Measurements from ENCODE around the gene ADPRS.

Gene ADPRS

GRCh38 chr1:36080236-36080635 is 8.5 kb upstream of the ADPRS start:
- H3K4me1 ChIP-seq (ENCODE audit: control insufficient read depth, insufficient read depth, low read length, unreplicated experiment) = peaks cover 5% of the 10 kb centered on the region
- H3K27me3 ChIP-seq (ENCODE audit: insufficient read depth, low read length) = no peaks in the 10 kb centered on the region
- H3K27ac ChIP-seq (ENCODE audit: low read depth, low read length) = no peak overlapping the region
- no peak overlapping the region for H3K4me3 ChIP-seq (ENCODE audit: low read depth, low read length)
- H2AFZ ChIP-seq (ENCODE audit: low read length, unreplicated experiment) = no peak overlapping the region
- no peaks in the 10 kb centered on the region for H3K36me3 ChIP-seq (ENCODE audit: insufficient read depth, low read length)
- no peaks in the 10 kb centered on the region for H3K79me2 ChIP-seq (ENCODE audit: control insufficient read depth, insufficient read depth, low read length, unreplicated experiment)

GRCh38 chr1:36080801-36081200 is 7.9 kb upstream of the ADPRS start:
- Histone ChIP-seq H3K79me2 (ENCODE audit: control insufficient read depth, insufficient read depth, low read length, unreplicated experiment) (no peaks in the 10 kb centered on the region), H3K27ac (ENCODE audit: low read depth, low read length) (no peak overlapping the region), H3K4me1 (ENCODE audit: control insufficient read depth, insufficient read depth, low read length, unreplicated experiment) (peaks cover 5% of the 10 kb centered on the region), H3K27me3 (ENCODE audit: insufficient read depth, low read length) (no peaks in the 10 kb centered on the region), H3K4me3 (ENCODE audit: low read depth, low read length) (no peak overlapping the region), H2AFZ (ENCODE audit: low read length, unreplicated experiment) (no peak overlapping the region), H3K36me3 (ENCODE audit: insufficient read depth, low read length) (no peaks in the 10 kb centered on the region)

- H3K79me2 ChIP-seq (ENCODE audit: control insufficient read depth, insufficient read depth, low read length, unreplicated experiment) = no peaks in the 10 kb centered on the region
- H3K27me3 ChIP-seq (ENCODE audit: insufficient read depth, low read length) = no peaks in the 10 kb centered on the region
- H3K4me1 ChIP-seq (ENCODE audit: control insufficient read depth, insufficient read depth, low read length, unreplicated experiment) = peaks cover 5% of the 10 kb centered on the region
- no peaks in the 10 kb centered on the region for H3K36me3 ChIP-seq (ENCODE audit: insufficient read depth, low read length)
- H3K4me3 ChIP-seq (ENCODE audit: low read depth, low read length) = no peak overlapping the region
- H3K27ac ChIP-seq (ENCODE audit: low read depth, low read length) = no peak overlapping the region
- no peak overlapping the region for H2AFZ ChIP-seq (ENCODE audit: low read length, unreplicated experiment)
These were observed 6.7 kb upstream of the ADPRS start for GRCh38 chr1:36081926-36082485.

GRCh38 chr1:36083219-36083618 is 5.5 kb upstream of the ADPRS start:
- Histone ChIP-seq H3K27me3 (ENCODE audit: insufficient read depth, low read length) (no peaks in the 10 kb centered on the region), H3K79me2 (ENCODE audit: control insufficient read depth, insufficient read depth, low read length, unreplicated experiment) (no peaks in the 10 kb centered on the region), H2AFZ (ENCODE audit: low read length, unreplicated experiment) (no peak overlapping the region), H3K4me3 (ENCODE audit: low read depth, low read length) (no peak overlapping the region; the same call in 1 of the 2 replicates), H3K36me3 (ENCODE audit: insufficient read depth, low read length) (no peaks in the 10 kb centered on the region), H3K27ac (ENCODE audit: low read depth, low read length) (no peak overlapping the region), H3K4me1 (ENCODE audit: control insufficient read depth, insufficient read depth, low read length, unreplicated experiment) (peaks cover 5% of the 10 kb centered on the region)

- H3K27ac ChIP-seq (ENCODE audit: low read depth, low read length) = no peak within 1 kb of the TSS
- H3K4me1 ChIP-seq (ENCODE audit: control insufficient read depth, insufficient read depth, low read length, unreplicated experiment) = peaks cover 5% of the 10 kb centered on the region
- no peaks in the 10 kb centered on the region for H3K36me3 ChIP-seq (ENCODE audit: insufficient read depth, low read length)
- peak within 1 kb of the TSS; percentile 70 for H2AFZ ChIP-seq (ENCODE audit: low read length, unreplicated experiment)
- no peaks in the 10 kb centered on the region for H3K27me3 ChIP-seq (ENCODE audit: insufficient read depth, low read length)
- peak within 1 kb of the TSS; percentile 77 for H3K4me3 ChIP-seq (ENCODE audit: low read depth, low read length)
- H3K79me2 ChIP-seq (ENCODE audit: control insufficient read depth, insufficient read depth, low read length, unreplicated experiment) = peaks cover under 1% of the 10 kb centered on the region
These were observed 4.8 kb upstream of the ADPRS start, which contains the start of gene TEKT2 for GRCh38 chr1:36083635-36084496. TEKT2 (plus strand) TSS chr1:36084094; CDS start chr1:36084922, 828 bp downstream.

- Histone ChIP-seq H3K27me3 (ENCODE audit: insufficient read depth, low read length) (no peaks in the 10 kb centered on the region), H2AFZ (ENCODE audit: low read length, unreplicated experiment) (peak overlapping the region; percentile 70), H3K4me1 (ENCODE audit: control insufficient read depth, insufficient read depth, low read length, unreplicated experiment) (peaks cover 5% of the 10 kb centered on the region), H3K36me3 (ENCODE audit: insufficient read depth, low read length) (no peaks in the 10 kb centered on the region), H3K79me2 (ENCODE audit: control insufficient read depth, insufficient read depth, low read length, unreplicated experiment) (peaks cover 8% of the 10 kb centered on the region), H3K4me3 (ENCODE audit: low read depth, low read length) (peak overlapping the region; percentile 77), H3K27ac (ENCODE audit: low read depth, low read length) (no peak overlapping the region)
These were observed 4.1 kb upstream of the ADPRS start for GRCh38 chr1:36084497-36085115.

GRCh38 chr1:36085126-36085525 is 3.6 kb upstream of the ADPRS start:
- peaks cover 13% of the 10 kb centered on the region for H3K79me2 ChIP-seq (ENCODE audit: control insufficient read depth, insufficient read depth, low read length, unreplicated experiment)
- H3K27ac ChIP-seq (ENCODE audit: low read depth, low read length) = no peak overlapping the region
- peaks cover 8% of the 10 kb centered on the region for H3K4me1 ChIP-seq (ENCODE audit: control insufficient read depth, insufficient read depth, low read length, unreplicated experiment)
- H3K4me3 ChIP-seq (ENCODE audit: low read depth, low read length) = no peak overlapping the region
- H2AFZ ChIP-seq (ENCODE audit: low read length, unreplicated experiment) = no peak overlapping the region
- H3K36me3 ChIP-seq (ENCODE audit: insufficient read depth, low read length) = no peaks in the 10 kb centered on the region
- H3K27me3 ChIP-seq (ENCODE audit: insufficient read depth, low read length) = no peaks in the 10 kb centered on the region

- Histone ChIP-seq H3K27me3 (ENCODE audit: insufficient read depth, low read length) (no peaks in the 10 kb centered on the region), H3K79me2 (ENCODE audit: control insufficient read depth, insufficient read depth, low read length, unreplicated experiment) (peaks cover 20% of the 10 kb centered on the region), H3K4me3 (ENCODE audit: low read depth, low read length) (no peak overlapping the region), H2AFZ (ENCODE audit: low read length, unreplicated experiment) (no peak overlapping the region), H3K36me3 (ENCODE audit: insufficient read depth, low read length) (peaks cover under 1% of the 10 kb centered on the region; the same call in 1 of the 2 replicates), H3K27ac (ENCODE audit: low read depth, low read length) (no peak overlapping the region), H3K4me1 (ENCODE audit: control insufficient read depth, insufficient read depth, low read length, unreplicated experiment) (peaks cover 11% of the 10 kb centered on the region)
These were observed 2.8 kb upstream of the ADPRS start for GRCh38 chr1:36085686-36086526.

- H3K79me2 ChIP-seq (ENCODE audit: control insufficient read depth, insufficient read depth, low read length, unreplicated experiment) = peaks cover 28% of the 10 kb centered on the region
- H3K27ac ChIP-seq (ENCODE audit: low read depth, low read length) = no peak overlapping the region
- H3K4me3 ChIP-seq (ENCODE audit: low read depth, low read length) = no peak overlapping the region
- peaks cover 11% of the 10 kb centered on the region for H3K4me1 ChIP-seq (ENCODE audit: control insufficient read depth, insufficient read depth, low read length, unreplicated experiment)
- H3K27me3 ChIP-seq (ENCODE audit: insufficient read depth, low read length) = no peaks in the 10 kb centered on the region
- H3K36me3 ChIP-seq (ENCODE audit: insufficient read depth, low read length) = peaks cover 6% of the 10 kb centered on the region; the same call in 1 of the 2 replicates
- no peak overlapping the region for H2AFZ ChIP-seq (ENCODE audit: low read length, unreplicated experiment)
These were observed 2.0 kb upstream of the ADPRS start for GRCh38 chr1:36086529-36087232.
